Measurements from ENCODE around the gene DIAPH2.

Gene DIAPH2

GRCh38 chrX:96971812-96972211, 287.2 kb downstream of the DIAPH2 start (continued):
- TF ChIP-seq ZNF362 (tag by site-specific recombination; IDR thresholded peaks at IDR 0.05) (no peak), GLI4 (tag by site-specific recombination; IDR thresholded peaks at IDR 0.05) (no peak), ZBTB48 (tag by site-specific recombination; IDR thresholded peaks at IDR 0.05) (no peak), ZNF701 (tag by site-specific recombination; IDR thresholded peaks at IDR 0.05) (no peak), REPIN1 (tag by site-specific recombination; IDR thresholded peaks at IDR 0.05; ENCODE audit: low read depth) (no peak), ZNF707 (tag by site-specific recombination; IDR thresholded peaks at IDR 0.05) (no peak), ZNF169 (tag by site-specific recombination; IDR thresholded peaks at IDR 0.05) (no peak), PRDM2 (tag by site-specific recombination; IDR thresholded peaks at IDR 0.05; ENCODE audit: borderline replicate concordance) (no peak), ZFHX2 (tag by site-specific recombination; conservative IDR thresholded peaks at IDR 0.05) (no peak)

GRCh38 chrX:96978906-96979305, 294.3 kb downstream of the DIAPH2 start:
- ChIA-PET POLR2A (no interaction called here), CTCF (no interaction called here)
- Histone ChIP-seq H3K36me3 (ENCODE audit: control insufficient read depth in 2 of 2, insufficient read depth in 1 of 2, low read length in 2 of 2) (no peaks in the 10 kb centered on the region), H3K27ac (ENCODE audit: extremely low read depth, low read depth, low read length) (no peak overlapping the region), H3K9me3 (ENCODE audit: control insufficient read depth, insufficient read depth, low read depth, low read length) (no peaks in the 10 kb centered on the region), H3K4me1 (ENCODE audit: control insufficient read depth, insufficient read depth, low read length) (no peaks in the 10 kb centered on the region), H3K4me3 (ENCODE audit: low read depth, low read length) (no peak overlapping the region)
- TF ChIP-seq ZNF549 (tag by site-specific recombination; IDR thresholded peaks at IDR 0.05) (no peak), SETDB1 (IDR thresholded peaks at IDR 0.05; ENCODE audit: insufficient read length, low read length) (no peak), ZNF23 (tag by site-specific recombination; IDR thresholded peaks at IDR 0.05; ENCODE audit: borderline replicate concordance) (no peak), ZNF596 (tag by site-specific recombination; IDR thresholded peaks at IDR 0.05) (no peak), ZBTB26 (tag by site-specific recombination; optimal IDR thresholded peaks at IDR 0.05) (no peak), ZNF394 (tag by site-specific recombination; IDR thresholded peaks at IDR 0.05; ENCODE audit: borderline replicate concordance) (no peak)

GRCh38 chrX:96979766-96980165, 295.1 kb downstream of the DIAPH2 start:
- CTCF ChIA-PET, result no interaction called here

More at GRCh38 chrX:96979766-96980165, 295.1 kb downstream of the DIAPH2 start:
- POLR2A ChIA-PET, result no interaction called here
- Histone ChIP-seq H3K4me3 (ENCODE audit: low read depth, low read length) (no peak overlapping the region), H3K36me3 (ENCODE audit: control insufficient read depth in 2 of 2, insufficient read depth in 1 of 2, low read length in 2 of 2) (no peaks in the 10 kb centered on the region), H3K4me1 (ENCODE audit: control insufficient read depth, insufficient read depth, low read length) (no peaks in the 10 kb centered on the region), H3K9me3 (ENCODE audit: control insufficient read depth, insufficient read depth, low read depth, low read length) (no peaks in the 10 kb centered on the region), H3K27ac (ENCODE audit: extremely low read depth, low read depth, low read length) (no peak overlapping the region)
- TF ChIP-seq HOXD13 (CRISPR knock-in tag; IDR thresholded peaks at IDR 0.05; ENCODE audit: borderline replicate concordance) (no peak), ZNF366 (tag by site-specific recombination; conservative IDR thresholded peaks at IDR 0.05) (no peak), ZNF416 (tag by site-specific recombination; IDR thresholded peaks at IDR 0.05) (no peak), ZNF600 (tag by site-specific recombination; IDR thresholded peaks at IDR 0.05) (no peak), ZFP69B (tag by site-specific recombination; IDR thresholded peaks at IDR 0.05) (no peak)

Data from HEK293 (cell line).